Immature natural killer cell (primary cell): ENCODE measurements around the gene ABHD8. TPM values are rescaled to one million over a fixed set of nuclear protein-coding genes. Genes with fewer than 3 reads are reported as not detected.

Experiments
- DNase-seq, 3 donors: peaks; one replicate each; pipeline ENCODE4 v3.0.0; 2022; ENCODE audit warnings: mixed read lengths in 1 of 3
- H3K27ac Mint-ChIP-seq, 6 donors: one replicate each; pipeline ENCODE4 v1.8.0; 2020; ENCODE audit warnings: mixed read lengths in 6 of 6, mild to moderate bottlenecking in 5 of 6, inconsistent platforms in 4 of 6, moderate library complexity in 3 of 6
- H3K27me3 Mint-ChIP-seq, 3 donors: one replicate each; pipeline ENCODE4 v1.8.0; 2020 to 2021; ENCODE audit warnings: low read depth in 3 of 3, mild to moderate bottlenecking in 3 of 3, mixed read lengths in 3 of 3, moderate library complexity in 3 of 3, inconsistent platforms in 1 of 3
- H3K36me3 Mint-ChIP-seq, 3 donors: one replicate each; pipeline ENCODE4 v1.8.0; 2020; ENCODE audit warnings: mixed read lengths in 3 of 3, inconsistent platforms in 2 of 3, mild to moderate bottlenecking in 2 of 3
- H3K4me1 Mint-ChIP-seq, 2 donors: one replicate each; pipeline ENCODE4 v1.8.0; 2020; ENCODE audit warnings: inconsistent platforms in 2 of 2, mild to moderate bottlenecking in 2 of 2, mixed read lengths in 2 of 2, moderate library complexity in 1 of 2
- H3K4me3 Mint-ChIP-seq, 5 donors: one replicate each; pipeline ENCODE4 v1.8.0; 2020; ENCODE audit warnings: mild to moderate bottlenecking in 5 of 5, mixed read lengths in 5 of 5, inconsistent platforms in 3 of 5, moderate library complexity in 3 of 5
- H3K9me3 Mint-ChIP-seq, 6 donors: one replicate each; pipeline ENCODE4 v1.8.0; 2020; ENCODE audit warnings: mild to moderate bottlenecking in 6 of 6, mixed read lengths in 6 of 6, inconsistent platforms in 4 of 6, moderate library complexity in 3 of 6
- polyA plus RNA-seq, 3 donors: library from polyadenylated mRNA; unstranded; fragments of 300-500 nt; fragmentation: Illumina TruSeq; gene quantifications; one replicate each; pipeline ENCODE4 v1.2.3, GENCODE V29; 2021

The ABHD8 gene
- polyA plus RNA-seq, 3 donors from 2014 or later = 7.5 to 10.3 (median 8.3) TPM

- Mint-ChIP-seq H3K27me3 (peaks cover 0 to 11% (median 10%) of the 10 kb centered on the region in 3 donors), H3K4me3 (peak overlapping the region; percentile 52 to 97 (median 94)), H3K36me3 (no peaks in the 10 kb centered on the region), H3K27ac (no peak overlapping the region), H3K4me1 (peaks cover 30 to 31% of the 10 kb centered on the region in 2 donors), H3K9me3 (no peaks in the 10 kb centered on the region)
- DNase-seq = no peak
Measured at GRCh38 chr19:17338433-17339078, 35.3 kb upstream of the ABHD8 start.

GRCh38 chr19:17337675-17338432, 34.6 kb upstream of the ABHD8 start:
- DNase-seq = no peak
- H3K27me3 Mint-ChIP-seq = peaks cover 0 to 11% (median 10%) of the 10 kb centered on the region in 3 donors
- peak overlapping the region; percentile 93 to 97 (median 95) for H3K4me3 Mint-ChIP-seq
- peaks cover 32 to 34% of the 10 kb centered on the region in 2 donors for H3K4me1 Mint-ChIP-seq
- H3K9me3 Mint-ChIP-seq = no peaks in the 10 kb centered on the region
- H3K36me3 Mint-ChIP-seq = no peaks in the 10 kb centered on the region
- peak overlapping the region; percentile 78 to 98 (median 94) for H3K27ac Mint-ChIP-seq

DNA sequence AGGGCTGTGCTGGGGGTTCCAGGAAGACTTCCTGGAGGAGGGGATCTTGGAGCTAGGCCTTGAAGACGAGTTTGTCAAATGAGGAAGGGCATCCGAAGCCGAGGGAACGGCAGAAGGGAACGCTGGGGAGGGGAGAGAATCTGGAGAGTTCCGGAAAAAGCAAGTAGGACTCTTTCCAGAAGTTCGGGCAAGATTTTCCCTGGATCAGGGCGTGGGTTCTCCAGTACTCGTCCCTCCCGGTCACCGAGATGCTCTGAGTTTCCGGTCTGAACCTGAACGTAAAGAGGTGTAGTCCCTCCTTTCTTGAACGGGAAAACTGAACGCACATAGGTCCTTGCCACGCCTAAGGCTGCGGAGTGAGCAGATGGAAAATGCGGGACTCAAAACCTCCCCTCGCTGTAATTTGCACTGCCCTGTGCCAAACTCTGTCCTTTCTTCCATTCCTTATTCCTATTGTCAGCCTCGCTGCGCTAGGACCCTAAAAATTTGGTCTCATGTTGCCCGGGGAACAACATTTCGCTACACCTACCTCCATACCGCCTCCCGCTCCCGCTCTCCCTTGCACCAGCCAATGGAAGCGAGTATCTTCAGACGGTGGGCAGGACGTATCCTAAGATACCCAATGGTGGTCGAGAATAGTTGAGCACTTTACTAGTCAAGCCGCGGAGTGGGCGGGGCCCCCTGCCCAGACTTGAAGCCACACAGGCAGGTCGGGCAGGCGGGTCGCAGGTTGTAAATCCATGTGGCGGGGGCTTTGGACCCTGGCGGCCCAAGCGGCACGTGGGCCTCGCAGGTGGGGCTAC, 33.8 kb upstream of the ABHD8 start, which contains the start of gene GTPBP3:
Gene GTPBP3 (plus strand): TSS at position 682 of the 803 bp plus-strand sequence. CDS start 59 bp downstream, at position 741.
- Mint-ChIP-seq H3K9me3 (no peaks in the 10 kb centered on the region), H3K27ac (peak within 1 kb of the TSS; percentile 78 to 98 (median 94)), H3K4me1 (peaks cover 32 to 38% of the 10 kb centered on the region in 2 donors), H3K4me3 (peak within 1 kb of the TSS; percentile 93 to 97 (median 95)), H3K36me3 (peaks cover 0 to 3% (median 0%) of the 10 kb centered on the region in 3 donors), H3K27me3 (peaks cover 0 to 11% (median 10%) of the 10 kb centered on the region in 3 donors)
- DNase-seq = peak; percentile 94 to 96 (median 95)

DNA sequence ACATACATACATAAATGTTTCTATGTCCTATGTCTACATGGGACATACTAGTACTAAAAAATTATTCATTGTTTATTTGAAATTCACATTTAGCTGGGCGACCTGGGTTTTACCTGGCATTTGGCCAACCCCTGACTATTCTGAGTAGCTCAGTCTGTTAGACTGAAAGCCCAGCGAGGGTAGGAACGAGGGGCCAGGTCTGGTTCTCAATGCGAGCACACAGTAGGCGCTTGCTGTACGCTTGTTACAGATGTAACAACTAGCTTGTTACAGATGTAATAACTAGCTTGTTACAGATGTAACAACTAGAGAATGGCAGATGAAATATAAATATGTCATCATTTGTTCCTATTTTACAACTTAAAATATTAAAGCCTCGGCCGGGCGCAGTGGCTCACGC, 32.4 kb upstream of the ABHD8 start:
- Mint-ChIP-seq H3K27ac (peak overlapping the region in 3 of 6 donors; percentile 69 to 92 (median 83)), H3K4me3 (peak overlapping the region; percentile 36 to 97 (median 96)), H3K4me1 (peaks cover 32 to 40% of the 10 kb centered on the region in 2 donors), H3K36me3 (peaks cover 0 to 3% (median 0%) of the 10 kb centered on the region in 3 donors), H3K27me3 (peaks cover 0 to 11% (median 11%) of the 10 kb centered on the region in 3 donors), H3K9me3 (no peaks in the 10 kb centered on the region)
- no peak for DNase-seq

- Mint-ChIP-seq H3K9me3 (no peaks in the 10 kb centered on the region), H3K4me3 (peak within 1 kb of the TSS; percentile 88 to 97 (median 96)), H3K4me1 (peaks cover 32 to 44% of the 10 kb centered on the region in 2 donors), H3K27ac (peak within 1 kb of the TSS; percentile 69 to 98 (median 90)), H3K36me3 (peaks cover 0 to 3% (median 0%) of the 10 kb centered on the region in 3 donors), H3K27me3 (peaks cover 0 to 11% (median 11%) of the 10 kb centered on the region in 3 donors)
- peak; percentile 91 to 95 (median 94) for DNase-seq
Measured at GRCh38 chr19:17334414-17335409, 31.5 kb upstream of the ABHD8 start, which contains the start of gene ANO8. Gene ANO8 (minus strand): TSS chr19:17334855. CDS start chr19:17334670, 185 bp downstream.

GRCh38 chr19:17333611-17334413, 30.6 kb upstream of the ABHD8 start:
- H3K4me1 Mint-ChIP-seq = peaks cover 32 to 47% of the 10 kb centered on the region in 2 donors

GRCh38 chr19:17332677-17333581, 29.7 kb upstream of the ABHD8 start:
- Mint-ChIP-seq H3K36me3 (peaks cover 0 to 3% (median 0%) of the 10 kb centered on the region in 3 donors), H3K4me1 (peaks cover 32 to 43% of the 10 kb centered on the region in 2 donors), H3K27me3 (peaks cover 0 to 11% (median 11%) of the 10 kb centered on the region in 3 donors), H3K9me3 (no peaks in the 10 kb centered on the region), H3K27ac (no peak overlapping the region), H3K4me3 (peak overlapping the region; percentile 5 to 47 (median 33))
- peak; percentile 17 to 31 (median 30) for DNase-seq

More at GRCh38 chr19:17333611-17334413, 30.6 kb upstream of the ABHD8 start:
- Mint-ChIP-seq H3K9me3 (no peaks in the 10 kb centered on the region), H3K4me3 (peak overlapping the region; percentile 86 to 91 (median 89)), H3K36me3 (peaks cover 0 to 3% (median 0%) of the 10 kb centered on the region in 3 donors), H3K27me3 (peaks cover 0 to 11% (median 11%) of the 10 kb centered on the region in 3 donors), H3K27ac (peak overlapping the region in 5 of 6 donors; percentile 61 to 89 (median 77))
- DNase-seq = peak; percentile 49 to 61 (median 55)

DNA sequence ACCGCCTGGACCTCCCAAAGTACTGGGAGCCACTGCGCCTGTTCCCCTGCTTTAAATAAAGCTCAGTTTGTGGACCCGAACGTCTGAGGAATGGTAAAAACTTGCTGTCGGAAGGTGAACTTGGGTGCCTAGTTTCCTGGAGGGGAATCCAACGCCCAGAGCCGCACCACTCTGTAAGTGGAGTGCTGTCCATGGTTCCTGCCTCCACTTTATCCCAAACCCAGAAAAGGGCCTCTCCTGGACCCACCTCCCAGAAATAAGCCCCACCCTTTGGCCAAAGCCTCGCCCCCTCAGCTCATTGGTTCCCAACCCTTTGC, 29.1 kb upstream of the ABHD8 start:
- Mint-ChIP-seq H3K36me3 (peaks cover 0 to 3% (median 0%) of the 10 kb centered on the region in 3 donors), H3K9me3 (no peaks in the 10 kb centered on the region), H3K4me3 (peak overlapping the region in 3 of 5 donors; percentile 27 to 47 (median 45)), H3K27ac (no peak overlapping the region), H3K27me3 (peaks cover 0 to 11% (median 10%) of the 10 kb centered on the region in 3 donors), H3K4me1 (peaks cover 28 to 40% of the 10 kb centered on the region in 2 donors)
- no peak for DNase-seq

DNA sequence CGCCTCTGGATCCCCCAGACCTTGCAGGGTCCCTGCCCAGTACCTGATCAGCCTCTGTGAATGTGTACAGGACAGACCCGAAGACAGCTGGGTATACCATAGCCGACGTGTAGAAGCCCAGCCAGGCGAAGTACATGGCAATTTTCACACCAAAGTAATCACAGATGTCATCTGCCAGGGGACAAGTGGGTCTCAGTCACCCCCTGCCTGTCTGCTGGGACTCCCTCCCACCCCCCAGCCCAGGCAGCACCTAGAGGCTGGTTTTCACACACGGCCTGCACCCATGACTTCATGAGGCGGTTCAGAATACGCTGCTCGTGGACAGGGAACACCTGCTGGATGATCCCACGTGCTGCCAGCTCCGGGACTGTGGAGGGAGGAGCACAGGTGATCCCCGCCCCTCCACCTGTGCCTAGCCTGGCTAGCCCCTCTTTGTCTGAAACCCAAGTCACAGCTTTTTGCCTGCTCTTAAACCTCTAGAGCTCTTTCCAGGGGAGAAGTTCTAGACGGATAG, 27.9 kb upstream of the ABHD8 start:
- Mint-ChIP-seq H3K27ac (no peak overlapping the region), H3K9me3 (no peaks in the 10 kb centered on the region), H3K4me3 (no peak overlapping the region), H3K4me1 (peaks cover 18 to 31% of the 10 kb centered on the region in 2 donors), H3K27me3 (peaks cover 0 to 9% (median 7%) of the 10 kb centered on the region in 3 donors), H3K36me3 (peaks cover 0 to 3% (median 0%) of the 10 kb centered on the region in 3 donors)
- DNase-seq = no peak

DNA sequence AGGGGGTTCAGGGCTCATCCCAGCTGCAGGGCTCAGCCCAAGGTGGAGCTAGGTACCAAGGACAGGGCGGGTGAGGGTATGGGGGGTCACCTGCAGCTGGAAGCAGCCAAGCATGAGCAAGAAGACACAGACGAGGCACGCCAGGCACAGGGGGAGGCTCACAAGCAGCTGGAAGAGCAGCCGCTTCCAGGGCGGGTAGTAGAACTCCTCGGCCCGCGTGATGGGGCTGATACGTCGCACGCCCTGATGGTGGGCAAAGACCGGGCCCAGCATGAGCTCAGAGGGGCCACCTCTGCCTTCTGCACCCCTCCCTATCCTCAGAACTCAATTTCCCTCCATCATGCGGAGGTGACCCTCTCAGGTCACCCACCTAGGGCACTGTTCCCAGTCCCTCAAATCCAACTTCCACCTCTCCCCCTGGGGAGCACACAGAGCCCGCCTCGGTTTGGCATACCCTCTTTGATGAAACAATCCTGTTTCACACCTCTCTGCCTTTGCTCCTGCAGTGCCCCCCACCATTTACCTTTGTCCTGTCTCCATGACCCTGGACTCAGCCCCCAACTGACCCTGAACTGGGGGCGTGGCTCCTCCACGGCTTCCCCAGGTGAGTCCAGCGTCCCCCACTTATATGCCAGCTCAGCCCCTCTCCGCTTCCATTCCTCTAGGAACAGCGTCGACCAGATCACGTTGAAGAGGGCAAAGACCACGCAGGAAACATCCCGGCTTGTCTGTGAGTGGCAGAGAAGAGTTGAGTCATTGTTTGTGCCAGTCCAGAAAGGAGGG, 27.2 kb upstream of the ABHD8 start:
- no peak overlapping the region for H3K27ac Mint-ChIP-seq
- H3K4me3 Mint-ChIP-seq = peak overlapping the region; percentile 35 to 67 (median 52)
- H3K4me1 Mint-ChIP-seq = peaks cover 17 to 31% of the 10 kb centered on the region in 2 donors
- H3K27me3 Mint-ChIP-seq = peaks cover 0 to 9% (median 9%) of the 10 kb centered on the region in 3 donors
- no peaks in the 10 kb centered on the region for H3K9me3 Mint-ChIP-seq
- H3K36me3 Mint-ChIP-seq = peaks cover 0 to 3% (median 0%) of the 10 kb centered on the region in 3 donors
- DNase-seq = no peak
